ENCODE results near the gene ADCY9.

- TF ChIP-seq CTCF (IDR thresholded peaks at IDR 0.05; ENCODE audit: insufficient read depth, low read depth, low read length) (no peak), EZH2 (IDR thresholded peaks at IDR 0.05; ENCODE audit: insufficient read depth, low read length) (no peak)
These were observed 116.5 kb downstream of the ADCY9 start for GRCh38 chr16:3999479-4000325.

Measured in astrocyte (in vitro differentiated cells and primary cell).